Mucosa of descending colon (tissue), 3 donors: Measurements from ENCODE around the gene CDKL2. TPM values are rescaled to one million over a fixed set of nuclear protein-coding genes. Genes with fewer than 3 reads are reported as not detected.

Experiments used
- ATAC-seq: fragments of 200-7000 bp; cut with Tn5 transposase; one replicate; pipeline ENCODE4 v1.9.1; 2020; ENCODE audit warnings: mild to moderate bottlenecking, moderate library complexity
- DNase-seq, 3 donors: peaks; one replicate each; pipeline ENCODE4 v3.0.0-alpha.2; 2020
- H3K36me3 ChIP-seq: fragments of 200-600 bp; one replicate; pipeline ENCODE4 v1.8.0; 2021; ENCODE audit warnings: low read depth, mild to moderate bottlenecking
- H3K4me1 ChIP-seq: fragments of 200-600 bp; one replicate; pipeline ENCODE4 v1.8.0; 2021; ENCODE audit warnings: low read depth, mild to moderate bottlenecking
- H3K4me3 ChIP-seq: fragments of 200-600 bp; one replicate; pipeline ENCODE4 v1.8.0; 2021; ENCODE audit warnings: mild to moderate bottlenecking
- H3K9me3 ChIP-seq: fragments of 200-600 bp; one replicate; pipeline ENCODE4 v1.8.0; 2021; ENCODE audit warnings: mild to moderate bottlenecking
- intact Hi-C, 2 donors: fragments of 100-400 bp; cut with DNase I in 1 of 2; cut with micrococcal nuclease in 1 of 2; formaldehyde crosslinking; loops; one replicate each; pipeline versions ENCODE4 v1.11.0 to v1.11.1; 2022; cut with DNase I, micrococcal nuclease
- total RNA-seq, 3 donors: library from RNA; stranded (reverse); fragmentation: NEBNext Ultra II Directional in 2 of 3; extraction: Animal tissue kit (Norgen Biotek cat#: 25700) in 2 of 3; gene quantifications; one replicate each; pipeline versions ENCODE4 v1.2.1 to v1.2.4, GENCODE V29; 2021 to 2023
- TF ChIP-seq, protein P1 (sequence below): fragments of 200-600 bp; IDR thresholded peaks from one replicate; pipeline ENCODE4 v1.8.0; 2022; ENCODE audit warnings: antibody characterized with exemption, mild to moderate bottlenecking
- donor health status: DM: no; HTN: no; CAD: no; lungs with moderate emphysema.
- donor health status: DM: no; HTN: no; CAD: no.
- donor health status: DM: no; HTN: yes; CAD: no.

The CDKL2 gene
- total RNA-seq, 3 donors from 2014 or later = 1.6 to 3.5 (median 2.3) TPM

DNA sequence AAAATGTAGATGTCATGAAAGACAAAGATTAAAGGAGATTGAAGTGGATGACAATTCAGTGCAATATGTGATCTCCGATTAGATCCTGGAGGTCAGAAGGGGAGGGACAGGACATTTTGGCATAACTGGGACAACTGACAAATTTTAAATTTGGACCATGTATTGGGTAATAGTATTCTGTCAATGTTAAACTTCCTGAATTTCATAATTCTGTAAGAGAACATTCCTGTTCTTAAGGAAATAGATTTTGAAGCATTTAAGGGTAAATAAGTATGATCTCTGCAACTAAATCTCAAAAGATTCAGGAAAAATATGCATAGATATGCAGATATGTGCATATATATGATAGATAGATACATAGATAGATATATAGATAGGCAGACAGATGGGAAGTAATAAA, 63.4 kb downstream of the CDKL2 start:
- no peaks in the 10 kb centered on the region for H3K36me3 ChIP-seq
- no peak overlapping the region for H3K4me3 ChIP-seq
- intact Hi-C loops = no loop called here
- DNase-seq (no peak), ATAC-seq (no peak)
- H3K9me3 ChIP-seq = no peaks in the 10 kb centered on the region
- H3K4me1 ChIP-seq = no peaks in the 10 kb centered on the region
- TF ChIP-seq, protein P1, sequence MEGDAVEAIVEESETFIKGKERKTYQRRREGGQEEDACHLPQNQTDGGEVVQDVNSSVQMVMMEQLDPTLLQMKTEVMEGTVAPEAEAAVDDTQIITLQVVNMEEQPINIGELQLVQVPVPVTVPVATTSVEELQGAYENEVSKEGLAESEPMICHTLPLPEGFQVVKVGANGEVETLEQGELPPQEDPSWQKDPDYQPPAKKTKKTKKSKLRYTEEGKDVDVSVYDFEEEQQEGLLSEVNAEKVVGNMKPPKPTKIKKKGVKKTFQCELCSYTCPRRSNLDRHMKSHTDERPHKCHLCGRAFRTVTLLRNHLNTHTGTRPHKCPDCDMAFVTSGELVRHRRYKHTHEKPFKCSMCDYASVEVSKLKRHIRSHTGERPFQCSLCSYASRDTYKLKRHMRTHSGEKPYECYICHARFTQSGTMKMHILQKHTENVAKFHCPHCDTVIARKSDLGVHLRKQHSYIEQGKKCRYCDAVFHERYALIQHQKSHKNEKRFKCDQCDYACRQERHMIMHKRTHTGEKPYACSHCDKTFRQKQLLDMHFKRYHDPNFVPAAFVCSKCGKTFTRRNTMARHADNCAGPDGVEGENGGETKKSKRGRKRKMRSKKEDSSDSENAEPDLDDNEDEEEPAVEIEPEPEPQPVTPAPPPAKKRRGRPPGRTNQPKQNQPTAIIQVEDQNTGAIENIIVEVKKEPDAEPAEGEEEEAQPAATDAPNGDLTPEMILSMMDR = no peak

DNA sequence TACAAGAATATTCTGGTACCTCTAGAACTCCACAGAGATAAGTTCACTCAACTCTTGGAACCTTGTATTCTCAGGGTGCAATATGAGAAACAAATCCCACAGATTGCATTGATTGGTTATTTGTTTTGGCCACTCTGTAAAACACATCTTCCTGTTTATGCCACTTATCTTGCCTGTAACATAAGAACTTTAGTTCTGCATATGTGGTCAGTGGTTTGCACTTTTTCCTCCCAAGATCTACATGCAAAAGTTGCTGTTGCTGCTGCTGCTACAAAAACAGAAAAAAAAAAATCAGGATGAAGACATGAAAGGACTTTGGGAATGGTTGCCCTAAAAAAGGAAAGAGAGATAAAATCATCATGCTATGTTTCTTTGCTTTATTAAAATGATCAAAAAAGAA, 64.8 kb downstream of the CDKL2 start:
- H3K4me3 ChIP-seq = no peak overlapping the region
- intact Hi-C loops = no loop called here
- H3K4me1 ChIP-seq = no peaks in the 10 kb centered on the region
- ATAC-seq (no peak), DNase-seq (no peak)
- no peaks in the 10 kb centered on the region for H3K9me3 ChIP-seq
- TF ChIP-seq, protein P1 = no peak
- no peaks in the 10 kb centered on the region for H3K36me3 ChIP-seq

DNA sequence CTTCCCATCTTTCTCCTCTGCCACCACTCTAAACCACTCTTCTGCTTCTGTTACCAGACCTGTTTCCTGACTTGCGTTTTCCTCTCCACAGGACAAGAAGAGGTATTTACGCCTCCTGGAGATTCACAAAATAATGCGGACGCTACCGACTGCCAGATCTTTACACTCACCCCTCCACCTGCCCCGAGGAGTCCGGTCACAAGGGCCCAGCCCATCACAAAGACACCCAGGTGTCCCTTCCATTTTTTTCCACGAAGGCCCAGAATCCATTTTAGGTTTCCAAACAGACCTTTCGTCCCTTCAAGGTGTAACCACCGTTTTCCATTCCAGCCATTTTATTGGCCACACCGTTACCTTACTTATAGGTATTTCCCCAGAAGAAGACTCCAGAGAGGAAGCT, 66.3 kb downstream of the CDKL2 start:
- intact Hi-C loops = no loop called here
- Histone ChIP-seq H3K4me1 (no peaks in the 10 kb centered on the region), H3K36me3 (no peaks in the 10 kb centered on the region), H3K4me3 (no peak overlapping the region), H3K9me3 (no peaks in the 10 kb centered on the region)
- TF ChIP-seq, protein P1 = no peak
- DNase-seq = no peak
- no peak for ATAC-seq

DNA sequence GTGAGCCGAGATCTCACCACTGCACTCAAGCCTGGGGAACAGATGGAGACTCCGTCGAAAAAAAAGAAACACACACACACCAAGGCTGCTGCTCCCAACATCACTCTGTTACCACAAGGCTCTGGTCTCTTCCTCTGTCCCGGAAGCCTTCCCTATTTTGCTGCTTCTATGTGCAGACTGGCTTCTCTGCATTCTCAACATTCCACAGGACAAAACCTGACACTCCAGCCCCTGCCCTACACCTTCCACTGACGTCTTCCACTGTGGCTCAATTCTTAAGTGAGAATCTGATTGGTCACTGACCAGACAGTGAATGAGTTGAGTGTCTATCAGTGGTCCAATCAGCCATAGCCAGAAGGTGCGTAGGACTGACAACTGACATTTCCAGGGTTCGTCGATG, 68.5 kb downstream of the CDKL2 start:
- no peak for ATAC-seq
- no peaks in the 10 kb centered on the region for H3K36me3 ChIP-seq
- H3K4me3 ChIP-seq = no peak overlapping the region
- intact Hi-C loops = no loop called here
- no peak for DNase-seq
- TF ChIP-seq, protein P1 = no peak
- H3K9me3 ChIP-seq = no peaks in the 10 kb centered on the region
- no peaks in the 10 kb centered on the region for H3K4me1 ChIP-seq

DNA sequence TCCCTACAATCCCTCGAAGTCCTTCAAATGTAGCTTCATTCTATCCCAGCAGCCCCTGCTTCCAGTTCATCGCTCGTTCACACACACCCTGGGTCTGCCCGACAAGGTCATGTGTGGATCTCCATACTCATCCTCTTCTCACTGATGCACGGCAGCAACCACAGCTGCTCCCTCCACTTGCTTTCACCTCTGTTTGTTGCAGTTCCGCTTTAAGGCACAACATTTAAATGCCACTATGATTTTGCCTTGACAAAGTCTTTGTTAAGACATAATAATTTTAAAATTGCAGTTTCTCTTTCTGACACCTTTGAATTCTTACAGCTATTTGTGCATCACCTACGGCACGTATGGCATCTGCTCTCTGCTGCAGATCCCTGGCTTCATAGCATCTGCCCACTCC, 72.6 kb downstream of the CDKL2 start:
- DNase-seq (no peak), ATAC-seq (no peak)
- no peaks in the 10 kb centered on the region for H3K36me3 ChIP-seq
- intact Hi-C loops = no loop called here
- H3K9me3 ChIP-seq = no peaks in the 10 kb centered on the region
- H3K4me3 ChIP-seq = no peak overlapping the region
- TF ChIP-seq, protein P1 = no peak
- H3K4me1 ChIP-seq = no peaks in the 10 kb centered on the region
